Ovary (tissue), 9 donors: ENCODE measurements around the gene KCNJ8. TPM values are rescaled to one million over a fixed set of nuclear protein-coding genes. Genes with fewer than 3 reads are reported as not detected.

ENCODE experiments used
- DNase-seq, 5 donors: peaks; one replicate each; pipeline ENCODE4 v3.0.0-alpha.2; 2019 to 2020
- H3K27ac ChIP-seq, 2 donors: fragments of 200-600 bp; one replicate each; pipeline versions ENCODE4 v1.5.1 to v1.8.0; 2019 to 2022
- H3K27me3 ChIP-seq: fragments of 200-600 bp; one replicate; pipeline ENCODE4 v1.8.0; 2022
- H3K36me3 ChIP-seq: fragments of 200-600 bp; sonication (generic); one replicate; pipeline ENCODE4 v1.5.1; 2019
- H3K4me1 ChIP-seq: one replicate; pipeline ENCODE4 v1.8.1; 2013; ENCODE audit warnings: mild to moderate bottlenecking, moderate library complexity; ENCODE audit not compliant: insufficient read depth
- H3K4me3 ChIP-seq: fragments of 200-600 bp; sonication (generic); one replicate; pipeline ENCODE4 v1.5.1; 2017
- H3K9me3 ChIP-seq, 2 donors: fragments of 200-600 bp in 1 of 2; sonication (generic) in 1 of 2; one replicate each; pipeline versions ENCODE4 v1.5.1 to v1.8.1; 2013 to 2019; ENCODE audit warnings: mild to moderate bottlenecking in 1 of 2, moderate library complexity in 1 of 2
- CTCF ChIP-seq, 3 donors: fragments of 450-650 bp in 2 of 3; fragments of 200-600 bp in 1 of 3; IDR thresholded peaks; one replicate each; pipeline versions ENCODE4 v1.5.1 to v1.8.0; 2016 to 2022; ENCODE audit warnings: antibody characterized with exemption in 3 of 3, mild to moderate bottlenecking in 1 of 3
- EP300 ChIP-seq: sonication (generic); formaldehyde crosslinking; IDR thresholded peaks from one replicate; pipeline ENCODE4 v1.6.1; 2017; ENCODE audit warnings: antibody characterized with exemption
- POLR2A ChIP-seq: fragments of 450-650 bp; IDR thresholded peaks from one replicate; pipeline ENCODE4 v1.6.1; 2017; ENCODE audit warnings: antibody characterized with exemption, mild to moderate bottlenecking, moderate library complexity
- WGBS, 3 donors: extraction: QIAGEN DNeasy Blood & Tissue Kit in 1 of 3; methylation state at CpG; one replicate each; pipeline versions ENCODE4 v1.1.5 to v1.1.7; 2013 to 2017; 5-methylcytosine and 5-hydroxymethylcytosine counted together
- intact Hi-C, 4 donors: fragments of 100-400 bp; cut with DNase I; formaldehyde crosslinking; loops; one replicate each; pipeline versions ENCODE4 v1.11.0 to v1.15.1; 2022 to 2023
- polyA plus RNA-seq, 2 donors: library from polyadenylated mRNA; stranded (reverse); fragments of 200-250 nt in 1 of 2; fragments of 350-450 nt in 1 of 2; fragmentation: Illumina TruSeq in 1 of 2; extraction: RNeasy Lipid Tissue Mini Kit (QIAGEN cat#74804) in 1 of 2; gene quantifications; one replicate each; pipeline ENCODE4 v1.2.3, GENCODE V29; 2013 to 2014
- total RNA-seq, 7 donors: library from RNA; depleted of rRNA in 2 of 7; stranded (reverse); fragments of >200 nt in 2 of 7; fragmentation: NEBNext Ultra II Directional in 3 of 7; extraction: Animal tissue kit (Norgen Biotek cat#: 25700) in 3 of 7; gene quantifications; one replicate each; pipeline versions ENCODE4 v1.1.0 to v1.2.4, GENCODE V29; 2016 to 2023
- donor health status: DM: no; HTN: no; CAD: no; lungs with moderate emphysema.
- donor health status: DM: no; HTN: no; CAD: no.
- donor health status: Bipolar disorder and iron deficiency.
- donor health status: DM: yes; HTN: yes; CAD: no.
- donor health status: DM: no; HTN: no; CAD: no.
- donor health status: DM: yes; HTN: yes; CAD: no.

The KCNJ8 gene
- total and polyA plus RNA-seq, 9 donors = 13.0 to 32.5 (median 17.4) TPM

GRCh38 chr12:21769307-21769706, 5.2 kb downstream of the KCNJ8 start:
- DNase-seq = no peak
- 85 to 88% (median 88%) methylated on average over 2 of the region's 2 CpGs for WGBS, 3 donors
- TF ChIP-seq CTCF (IDR thresholded peaks at IDR 0.05) = no peak
- TF ChIP-seq EP300 = no peak
- TF ChIP-seq POLR2A = no peak
- Histone ChIP-seq H3K27me3 (no peaks in the 10 kb centered on the region), H3K36me3 (no peaks in the 10 kb centered on the region), H3K9me3 (no peaks in the 10 kb centered on the region), H3K4me3 (no peak overlapping the region), H3K27ac (no peak overlapping the region), H3K4me1 (no peaks in the 10 kb centered on the region)
- intact Hi-C loops = loop anchor here in 2 of 4 donors (10.0 kb wide), 2 partner anchors 55 to 175 kb away; partner anchors contain the start of gene ABCC9 (in 1 of the 2)

- intact Hi-C loops = loop anchor here in 2 of 4 donors (10.0 kb wide), 2 partner anchors 52 to 178 kb away; partner anchors contain the start of gene ABCC9 (in 1 of the 2)
- no peak overlapping the region for H3K27ac ChIP-seq
- 91 to 94% (median 92%) methylated on average over 2 of the region's 2 CpGs for WGBS, 3 donors
- DNase-seq = no peak
- H3K27me3 ChIP-seq = no peaks in the 10 kb centered on the region
- no peak overlapping the region for H3K4me3 ChIP-seq
- H3K9me3 ChIP-seq = no peaks in the 10 kb centered on the region
- H3K36me3 ChIP-seq = no peaks in the 10 kb centered on the region
- H3K4me1 ChIP-seq = no peaks in the 10 kb centered on the region
- TF ChIP-seq EP300 (no peak), CTCF (IDR thresholded peaks at IDR 0.05) (no peak), POLR2A (no peak)
Measured at GRCh38 chr12:21766403-21766802, 8.1 kb downstream of the KCNJ8 start.

- DNase-seq = no peak
- Histone ChIP-seq H3K4me1 (no peaks in the 10 kb centered on the region), H3K9me3 (no peaks in the 10 kb centered on the region), H3K36me3 (no peaks in the 10 kb centered on the region), H3K4me3 (no peak overlapping the region), H3K27ac (no peak overlapping the region), H3K27me3 (no peaks in the 10 kb centered on the region)
- 88 to 95% (median 94%) methylated on average over 4 of the region's 4 CpGs for WGBS, 3 donors
- no peak for TF ChIP-seq CTCF (IDR thresholded peaks at IDR 0.05)
- no peak for TF ChIP-seq POLR2A
- TF ChIP-seq EP300 = no peak
- intact Hi-C loops = loop anchor here in 2 of 4 donors (10.0 kb wide), 2 partner anchors 50 to 180 kb away; partner anchors contain the start of gene ABCC9 (in 1 of the 2)
Measured at GRCh38 chr12:21764950-21765349, 9.6 kb downstream of the KCNJ8 start.

- TF ChIP-seq EP300 (no peak), POLR2A (no peak), CTCF (IDR thresholded peaks at IDR 0.05) (no peak)
Measured at GRCh38 chr12:21764065-21764464, 10.4 kb downstream of the KCNJ8 start.

More at GRCh38 chr12:21764065-21764464, 10.4 kb downstream of the KCNJ8 start:
- Histone ChIP-seq H3K27ac (no peak overlapping the region), H3K36me3 (no peaks in the 10 kb centered on the region), H3K27me3 (no peaks in the 10 kb centered on the region), H3K9me3 (no peaks in the 10 kb centered on the region), H3K4me3 (no peak overlapping the region), H3K4me1 (no peaks in the 10 kb centered on the region)
- intact Hi-C loops = loop anchor here in 2 of 4 donors (10.0 kb wide), 2 partner anchors 49 to 181 kb away; partner anchors contain the start of gene ABCC9 (in 1 of the 2)
- DNase-seq = no peak
- 92 to 97% (median 93%) methylated on average over 2 of the region's 2 CpGs for WGBS, 3 donors
